BLaER1 treated with 17β-estradiol and CSF1 and Interleukin-3, amounts not matched to agents 10 nM and 100 nM (cell line): ENCODE results near the gene SLC6A4.

ENCODE experiments used
- H3K27ac ChIP-seq, 11 experiments: shearing (Covaris generic); formaldehyde crosslinking; 2 replicates each; pipeline ENCODE4 v1.8.1; 2022
- H3K27me3 ChIP-seq, 11 experiments: shearing (Covaris generic); formaldehyde crosslinking; 2 replicates each; pipeline ENCODE4 v1.8.1; 2022
- H3K36me3 ChIP-seq, 11 experiments: shearing (Covaris generic); formaldehyde crosslinking; 2 replicates each; pipeline ENCODE4 v1.8.1; 2022
- H3K4me1 ChIP-seq, 10 experiments: shearing (Covaris generic); formaldehyde crosslinking; 2 replicates each; pipeline ENCODE4 v1.8.1; 2022
- H3K4me2 ChIP-seq, 11 experiments: shearing (Covaris generic); formaldehyde crosslinking; 2 replicates each; pipeline ENCODE4 v1.8.1; 2022
- H3K4me3 ChIP-seq, 10 experiments: shearing (Covaris generic); formaldehyde crosslinking; 2 replicates each; pipeline ENCODE4 v1.8.1; 2022
- H3K9ac ChIP-seq, 11 experiments: shearing (Covaris generic); formaldehyde crosslinking; 2 replicates each; pipeline ENCODE4 v1.8.1; 2022
- H3K9me3 ChIP-seq, 11 experiments: shearing (Covaris generic); formaldehyde crosslinking; replicated peaks in 1 of 11; 2 replicates each; pipeline ENCODE4 v1.8.1; 2022
- H4K20me1 ChIP-seq, 11 experiments: shearing (Covaris generic); formaldehyde crosslinking; 2 replicates each; pipeline ENCODE4 v1.8.1; 2022
- Cebpa-rat ChIP-seq, 11 experiments: shearing (Covaris generic); IDR thresholded peaks; 2 replicates each; pipeline ENCODE4 v1.8.1; 2022

SLC6A4 gene

GRCh38 chr17:30229012-30229411 lies 6.5 kb downstream of the SLC6A4 start:
- H3K9me3 ChIP-seq = no peaks in the 10 kb centered on the region
- H4K20me1 ChIP-seq = no peaks in the 10 kb centered on the region; a peak in 1 of 22 replicates
- no peak overlapping the region for H3K4me3 ChIP-seq
- no peaks in the 10 kb centered on the region for H3K36me3 ChIP-seq
- H3K27ac ChIP-seq = 0 out of 22 replicates have a peak overlapping the region, but pooled peaks of 1 of the 11 experiments have one; percentile 27
- TF ChIP-seq Cebpa-rat (IDR thresholded peaks at IDR 0.05) = no peak
- peaks cover 16 to 34% (median 24%) of the 10 kb centered on the region in 10 experiments for H3K4me1 ChIP-seq
- H3K4me2 ChIP-seq = peak overlapping the region in 5 of 11 experiments; percentile 54 to 61 (median 58); a peak in 6 of 22 replicates
- H3K9ac ChIP-seq = no peak overlapping the region
- H3K27me3 ChIP-seq = peaks cover 12 to 24% (median 19%) of the 10 kb centered on the region in 11 experiments

GRCh38 chr17:30228011-30228410 lies 7.5 kb downstream of the SLC6A4 start:
- Histone ChIP-seq H3K4me1 (peaks cover 13 to 29% (median 21%) of the 10 kb centered on the region in 10 experiments), H3K36me3 (no peaks in the 10 kb centered on the region), H4K20me1 (no peaks in the 10 kb centered on the region; a peak in 1 of 22 replicates), H3K4me2 (peak overlapping the region in 9 of 11 experiments; percentile 22 to 61 (median 54); a peak in 17 of 22 replicates), H3K9me3 (no peaks in the 10 kb centered on the region), H3K27ac (0 out of 22 replicates have a peak overlapping the region, but pooled peaks of 1 of the 11 experiments have one; percentile 27), H3K4me3 (no peak overlapping the region), H3K9ac (no peak overlapping the region), H3K27me3 (peaks cover 3 to 14% (median 9%) of the 10 kb centered on the region in 11 experiments; a peak in 20 of 22 replicates)
- TF ChIP-seq Cebpa-rat (IDR thresholded peaks at IDR 0.05) = no peak

- no peak overlapping the region for H3K4me3 ChIP-seq
- no peaks in the 10 kb centered on the region; a peak in 1 of 22 replicates for H4K20me1 ChIP-seq
- H3K27me3 ChIP-seq = peaks cover 0 to 2% (median 0%) of the 10 kb centered on the region in 11 experiments; a peak in 2 of 22 replicates
- H3K36me3 ChIP-seq = no peaks in the 10 kb centered on the region
- no peak overlapping the region for H3K4me2 ChIP-seq
- no peak for TF ChIP-seq Cebpa-rat (IDR thresholded peaks at IDR 0.05)
- peaks cover 10 to 29% (median 20%) of the 10 kb centered on the region in 10 experiments for H3K4me1 ChIP-seq
- H3K9ac ChIP-seq = no peak overlapping the region
- H3K9me3 ChIP-seq = no peaks in the 10 kb centered on the region
- H3K27ac ChIP-seq = no peak overlapping the region
Observed at GRCh38 chr17:30226878-30227277, 8.6 kb downstream of the SLC6A4 start.

- Histone ChIP-seq H3K36me3 (no peaks in the 10 kb centered on the region), H3K9ac (no peak overlapping the region), H3K4me2 (no peak overlapping the region), H3K27me3 (no peaks in the 10 kb centered on the region), H3K4me3 (no peak overlapping the region), H4K20me1 (no peaks in the 10 kb centered on the region; a peak in 1 of 22 replicates), H3K4me1 (peaks cover 10 to 29% (median 20%) of the 10 kb centered on the region in 10 experiments), H3K9me3 (no peaks in the 10 kb centered on the region), H3K27ac (no peak overlapping the region)
- TF ChIP-seq Cebpa-rat (IDR thresholded peaks at IDR 0.05) = no peak
Observed at GRCh38 chr17:30225919-30226553, 9.5 kb downstream of the SLC6A4 start.

GRCh38 chr17:30225112-30225511 lies 10.4 kb downstream of the SLC6A4 start:
- Histone ChIP-seq H3K4me3 (no peak overlapping the region), H4K20me1 (no peaks in the 10 kb centered on the region; a peak in 1 of 22 replicates), H3K4me2 (no peak overlapping the region; a peak in 1 of 22 replicates), H3K4me1 (peaks cover under 1 to 23% (median 15%) of the 10 kb centered on the region in 10 experiments; a peak in 19 of 20 replicates), H3K9me3 (no peaks in the 10 kb centered on the region), H3K27ac (no peak overlapping the region), H3K27me3 (no peaks in the 10 kb centered on the region), H3K9ac (no peak overlapping the region), H3K36me3 (no peaks in the 10 kb centered on the region)
- TF ChIP-seq Cebpa-rat (IDR thresholded peaks at IDR 0.05) = no peak

- Histone ChIP-seq H3K36me3 (no peaks in the 10 kb centered on the region), H3K9ac (no peak overlapping the region), H3K4me1 (peaks cover 0 to 21% (median 14%) of the 10 kb centered on the region in 10 experiments; a peak in 17 of 20 replicates), H4K20me1 (no peaks in the 10 kb centered on the region; a peak in 1 of 22 replicates), H3K27me3 (no peaks in the 10 kb centered on the region), H3K9me3 (no peaks in the 10 kb centered on the region), H3K27ac (no peak overlapping the region), H3K4me3 (no peak overlapping the region), H3K4me2 (no peak overlapping the region)
- no peak for TF ChIP-seq Cebpa-rat (IDR thresholded peaks at IDR 0.05)
Observed at GRCh38 chr17:30224419-30224960, 11.0 kb downstream of the SLC6A4 start.

- peaks cover 0 to 8% (median 2%) of the 10 kb centered on the region in 10 experiments; a peak in 11 of 20 replicates for H3K4me1 ChIP-seq
- TF ChIP-seq Cebpa-rat (IDR thresholded peaks at IDR 0.05) = no peak
- H3K27ac ChIP-seq = no peak overlapping the region
Observed at GRCh38 chr17:30222721-30223175, 12.7 kb downstream of the SLC6A4 start.

GRCh38 chr17:30222251-30222650 lies 13.2 kb downstream of the SLC6A4 start:
- Histone ChIP-seq H3K9ac (no peak overlapping the region), H3K4me3 (no peak overlapping the region), H3K27me3 (no peaks in the 10 kb centered on the region), H3K27ac (no peak overlapping the region), H3K4me1 (peaks cover 0 to 5% (median 0%) of the 10 kb centered on the region in 10 experiments; a peak in 1 of 20 replicates), H3K4me2 (no peak overlapping the region), H3K36me3 (no peaks in the 10 kb centered on the region), H3K9me3 (no peaks in the 10 kb centered on the region), H4K20me1 (no peaks in the 10 kb centered on the region; a peak in 1 of 22 replicates)
- no peak for TF ChIP-seq Cebpa-rat (IDR thresholded peaks at IDR 0.05)

More at GRCh38 chr17:30222721-30223175, 12.7 kb downstream of the SLC6A4 start:
- Histone ChIP-seq H3K4me2 (no peak overlapping the region), H3K9me3 (no peaks in the 10 kb centered on the region), H4K20me1 (no peaks in the 10 kb centered on the region; a peak in 1 of 22 replicates), H3K4me3 (no peak overlapping the region), H3K27me3 (no peaks in the 10 kb centered on the region), H3K36me3 (no peaks in the 10 kb centered on the region), H3K9ac (no peak overlapping the region)

GRCh38 chr17:30221346-30221745 lies 14.2 kb downstream of the SLC6A4 start:
- Histone ChIP-seq H3K9ac (no peak overlapping the region), H3K4me3 (no peak overlapping the region), H4K20me1 (no peaks in the 10 kb centered on the region; a peak in 1 of 22 replicates), H3K27ac (no peak overlapping the region), H3K4me2 (no peak overlapping the region), H3K9me3 (no peaks in the 10 kb centered on the region), H3K4me1 (peaks cover 0 to 5% (median 0%) of the 10 kb centered on the region in 10 experiments; a peak in 1 of 20 replicates), H3K36me3 (no peaks in the 10 kb centered on the region), H3K27me3 (no peaks in the 10 kb centered on the region)
- no peak for TF ChIP-seq Cebpa-rat (IDR thresholded peaks at IDR 0.05)
